ENCODE measurements around the gene HNRNPLL. TPM values are rescaled to one million over a fixed set of nuclear protein-coding genes. Genes with fewer than 3 reads are reported as not detected.

The HNRNPLL gene
- total and polyA plus RNA-seq, 2 of the 8 experiments (the other 6 are each of a cell fraction or from before 2014, with no cell fraction given) = 18.6 to 69.3 TPM

GRCh38 chr2:38528008-38528442, 74.7 kb downstream of the HNRNPLL start (continued):
- TF ChIP-seq ATF2 (IDR thresholded peaks at IDR 0.05; ENCODE audit: low read length) (no peak), TAF1 (IDR thresholded peaks at IDR 0.05; ENCODE audit: low read depth, low read length) (no peak), CTCF (IDR thresholded peaks at IDR 0.05; ENCODE audit: control extremely low read depth in 1 of 3, insufficient read depth in 1 of 3, low read depth in 1 of 3, low read length in 3 of 3) (peak in 1 of 3 experiments; percentile 3; a peak in 1 of 4 replicates), SUZ12 (IDR thresholded peaks at IDR 0.05; ENCODE audit: low read length) (no peak), ASH2L (IDR thresholded peaks at IDR 0.05; ENCODE audit: low read length) (peak; percentile 62), MAX (IDR thresholded peaks at IDR 0.05) (peak; percentile 35; the same call in 1 of the 2 replicates), GTF2F1 (IDR thresholded peaks at IDR 0.05; ENCODE audit: borderline replicate concordance, low read depth, low read length) (no peak), TCF12 (IDR thresholded peaks at IDR 0.05; ENCODE audit: low read depth, low read length) (no peak), HDAC2 (IDR thresholded peaks at IDR 0.05; ENCODE audit: borderline replicate concordance in 1 of 2, low read depth in 2 of 2, low read length in 2 of 2) (no peak), EP300 (IDR thresholded peaks at IDR 0.05; ENCODE audit: borderline replicate concordance in 1 of 2, low read depth in 2 of 2, low read length in 2 of 2) (no peak), SIRT6 (IDR thresholded peaks at IDR 0.05; ENCODE audit: low read length) (no peak), SP4 (IDR thresholded peaks at IDR 0.05; ENCODE audit: low read length) (no peak), KDM5A (IDR thresholded peaks at IDR 0.05; ENCODE audit: low read length) (no peak), CBX8 (IDR thresholded peaks at IDR 0.05; ENCODE audit: borderline replicate concordance, low read depth, low read length) (no peak), JUND (IDR thresholded peaks at IDR 0.05; ENCODE audit: low read length) (no peak), SIX5 (IDR thresholded peaks at IDR 0.05; ENCODE audit: low read depth, low read length) (no peak), CHD2 (IDR thresholded peaks at IDR 0.05; ENCODE audit: low read length) (no peak), CEBPB (IDR thresholded peaks at IDR 0.05; ENCODE audit: low read depth, low read length) (no peak), BCL11A (IDR thresholded peaks at IDR 0.05; ENCODE audit: low read depth in 2 of 2, low read length in 2 of 2) (no peak), EGR1 (IDR thresholded peaks at IDR 0.05; ENCODE audit: borderline replicate concordance, low read depth, low read length) (no peak), ATF3 (IDR thresholded peaks at IDR 0.05; ENCODE audit: insufficient read depth, low read depth, low read length) (no peak)

All from H1 (cell line).